HepG2 (cell line): ENCODE data around the gene KRTAP5-4. TPM values are rescaled to one million over a fixed set of nuclear protein-coding genes. Genes with fewer than 3 reads are reported as not detected.

Source experiments
- ARID4A ChIP-seq: sonication (generic); formaldehyde crosslinking; IDR thresholded peaks from 2 replicates; pipeline ENCODE4 v1.5.0; 2020; ENCODE audit warnings: mild to moderate bottlenecking, missing genetic modification reagents, borderline replicate concordance
- CSRNP2 ChIP-seq: sonication (generic); formaldehyde crosslinking; conservative IDR thresholded peaks from 2 replicates; pipeline ENCODE4 v1.8.0; 2022; ENCODE audit warnings: low read depth, missing genetic modification reagents
- HMGA1 ChIP-seq: sonication (generic); formaldehyde crosslinking; conservative IDR thresholded peaks from 2 replicates; pipeline ENCODE4 v1.4.0; 2020; ENCODE audit warnings: missing genetic modification reagents
- HOXA7 ChIP-seq: sonication (generic); formaldehyde crosslinking; IDR thresholded peaks from 2 replicates; pipeline ENCODE4 v1.8.1; 2022; ENCODE audit warnings: mild to moderate bottlenecking, missing genetic modification reagents, moderate library complexity
- MAFK ChIP-seq, 2 experiments: IDR thresholded peaks in 1 of 2; conservative IDR thresholded peaks in 1 of 2; 2 replicates each; pipeline ENCODE4 v1.6.1; 2011; ENCODE audit warnings: improper control_type of control experiment in 2 of 2, low read length in 2 of 2
- NFATC3 ChIP-seq: sonication (generic); formaldehyde crosslinking; IDR thresholded peaks from 2 replicates; pipeline ENCODE4 v1.5.1; 2020; ENCODE audit warnings: mild to moderate bottlenecking, missing genetic modification reagents
- ONECUT2 ChIP-seq: sonication (generic); formaldehyde crosslinking; IDR thresholded peaks from 2 replicates; pipeline ENCODE4 v1.4.0; 2020; ENCODE audit warnings: missing genetic modification reagents
- PRMT3 ChIP-seq: sonication (generic); formaldehyde crosslinking; IDR thresholded peaks from 2 replicates; pipeline ENCODE4 v1.8.1; 2022; ENCODE audit warnings: low read depth, mild to moderate bottlenecking, moderate library complexity, missing genetic modification reagents, borderline replicate concordance
- RARG ChIP-seq: sonication (generic); formaldehyde crosslinking; IDR thresholded peaks from 2 replicates; pipeline ENCODE4 v1.4.0; 2020; ENCODE audit warnings: low read depth, mild to moderate bottlenecking, missing genetic modification reagents
- ZNF281 ChIP-seq: sonication (generic); formaldehyde crosslinking; IDR thresholded peaks from 2 replicates; pipeline ENCODE4 v1.4.0; 2020; ENCODE audit warnings: missing genetic modification reagents, borderline replicate concordance
- ZNF430 ChIP-seq: sonication (generic); formaldehyde crosslinking; IDR thresholded peaks from 2 replicates; pipeline ENCODE4 v1.9.0; 2021; ENCODE audit warnings: mild to moderate bottlenecking, missing genetic modification reagents
- ZNF446 ChIP-seq: sonication (generic); formaldehyde crosslinking; IDR thresholded peaks from 2 replicates; pipeline ENCODE4 v1.5.0; 2020; ENCODE audit warnings: mild to moderate bottlenecking, missing genetic modification reagents
- ZNF556 ChIP-seq: sonication (generic); formaldehyde crosslinking; IDR thresholded peaks from 2 replicates; pipeline ENCODE4 v1.4.0; 2020; ENCODE audit warnings: mild to moderate bottlenecking, missing genetic modification reagents, borderline replicate concordance
- ZNF616 ChIP-seq: sonication (generic); formaldehyde crosslinking; IDR thresholded peaks from 2 replicates; pipeline ENCODE4 v1.5.0; 2020; ENCODE audit warnings: low read depth, mild to moderate bottlenecking, missing genetic modification reagents
- ZNF644 ChIP-seq: IDR thresholded peaks from 2 replicates; pipeline ENCODE4 v1.6.1; 2016; ENCODE audit warnings: low read depth
- ZNF670 ChIP-seq: sonication (generic); formaldehyde crosslinking; IDR thresholded peaks from 2 replicates; pipeline ENCODE4 v1.8.0; 2022; ENCODE audit warnings: mild to moderate bottlenecking, missing genetic modification reagents, borderline replicate concordance
- ZNF775 ChIP-seq: sonication (generic); formaldehyde crosslinking; IDR thresholded peaks from 2 replicates; pipeline ENCODE4 v1.4.0; 2020; ENCODE audit warnings: missing genetic modification reagents, mild to moderate bottlenecking, moderate library complexity, borderline replicate concordance
- polyA plus RNA-seq, 8 experiments: library from polyadenylated mRNA; depleted of rRNA in 3 of 8; stranded (reverse) in 7 of 8; unstranded in 1 of 8; fragments of >200 nt; fragmentation: Illumina TruSeq in 4 of 8; extraction: Trizol in 4 of 8; gene quantifications; 2 replicates each; pipeline versions ENCODE4 v1.2.1 to v1.2.3, GENCODE V29; 2011 to 2016; ENCODE audit warnings: low read depth in 4 of 8, missing spikeins in 1 of 8, mixed read lengths in 1 of 8; ENCODE audit not compliant: insufficient read depth in 1 of 8
- total RNA-seq, 5 experiments: library from RNA; depleted of rRNA; stranded (reverse); fragments of >200 nt; fragmentation: Illumina TruSeq; extraction: Trizol; gene quantifications; 2 replicates each; pipeline ENCODE4 v1.2.3, GENCODE V29; 2016; ENCODE audit warnings: low read depth in 1 of 5

Gene KRTAP5-4
- total and polyA plus RNA-seq, 2 of the 13 experiments (the other 11 are each of a cell fraction or from before 2014, with no cell fraction given) = not detected

- TF ChIP-seq ARID4A (CRISPR knock-in tag) (peak; percentile 42; the same call in 1 of the 2 replicates), MAFK (conservative IDR thresholded peaks at IDR 0.05 in 1 of 2, IDR thresholded peaks at IDR 0.05 in 1 of 2; ENCODE audit: low read length in 2 of 2) (no peak), ZNF670 (no peak), CSRNP2 (CRISPR knock-in tag) (no peak), ZNF281 (0 out of 2 replicates have a peak, but pooled peaks have one; percentile 13), NFATC3 (CRISPR knock-in tag) (no peak), ZNF644 (CRISPR knock-in tag) (no peak), ZNF775 (CRISPR knock-in tag) (no peak), PRMT3 (no peak), ZNF446 (CRISPR knock-in tag) (0 out of 2 replicates have a peak, but pooled peaks have one; percentile 45), ONECUT2 (CRISPR knock-in tag) (no peak), RARG (no peak), ZNF616 (CRISPR knock-in tag) (no peak), ZNF556 (CRISPR knock-in tag) (no peak), HOXA7 (no peak), HMGA1 (CRISPR knock-in tag) (no peak), ZNF430 (CRISPR knock-in tag) (no peak)
Measured at GRCh38 chr11:1572197-1573076, 49.5 kb downstream of the KRTAP5-4 start, which contains the start of gene DUSP8 (continued).
